Amniotic stem cell (primary cell): ENCODE measurements around the gene SPON2.

Experiments used
- DNase-seq: peaks from one replicate; lab custom pipeline; 2025; lab: John Stamatoyannopoulos, UW

SPON2 gene

DNA sequence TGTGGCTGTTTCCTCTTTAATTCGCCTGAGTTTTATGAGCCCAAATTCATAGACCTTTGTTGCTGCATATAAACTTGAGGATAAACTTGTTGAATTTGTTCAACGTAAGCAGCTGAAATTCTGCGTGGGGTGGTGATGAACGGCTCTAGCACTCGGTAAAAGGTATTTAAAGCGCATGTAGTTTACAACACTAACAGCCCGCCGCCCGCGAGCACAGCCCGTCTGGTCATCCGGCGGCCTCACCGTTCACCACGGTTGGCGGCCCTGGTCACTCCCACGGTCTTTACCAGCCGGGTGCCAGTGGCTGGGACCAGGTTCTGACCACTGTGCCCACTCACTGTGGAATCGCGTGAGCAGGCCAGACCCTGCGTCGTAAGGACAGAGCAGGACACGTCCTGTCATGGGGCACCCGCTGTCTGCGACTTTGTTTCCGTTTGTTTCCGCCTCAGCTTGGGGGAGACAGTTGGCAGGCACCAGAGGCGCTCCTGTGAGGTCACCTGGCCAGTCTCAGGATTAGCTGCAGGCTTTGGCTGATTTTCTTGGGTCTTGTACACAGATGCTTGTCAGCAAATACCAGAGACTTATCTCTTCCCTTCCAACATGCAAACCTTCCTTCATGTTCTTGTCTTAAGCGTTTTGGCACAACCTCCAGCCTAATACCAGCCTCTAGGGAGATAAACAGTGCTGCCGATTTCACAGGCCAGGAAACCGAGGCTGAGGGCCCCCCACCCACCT, 36.8 kb upstream of the SPON2 start:
- DNase-seq = no peak

- no peak for DNase-seq
Observed at GRCh38 chr4:1208266-1208961, 36.0 kb upstream of the SPON2 start.

DNA sequence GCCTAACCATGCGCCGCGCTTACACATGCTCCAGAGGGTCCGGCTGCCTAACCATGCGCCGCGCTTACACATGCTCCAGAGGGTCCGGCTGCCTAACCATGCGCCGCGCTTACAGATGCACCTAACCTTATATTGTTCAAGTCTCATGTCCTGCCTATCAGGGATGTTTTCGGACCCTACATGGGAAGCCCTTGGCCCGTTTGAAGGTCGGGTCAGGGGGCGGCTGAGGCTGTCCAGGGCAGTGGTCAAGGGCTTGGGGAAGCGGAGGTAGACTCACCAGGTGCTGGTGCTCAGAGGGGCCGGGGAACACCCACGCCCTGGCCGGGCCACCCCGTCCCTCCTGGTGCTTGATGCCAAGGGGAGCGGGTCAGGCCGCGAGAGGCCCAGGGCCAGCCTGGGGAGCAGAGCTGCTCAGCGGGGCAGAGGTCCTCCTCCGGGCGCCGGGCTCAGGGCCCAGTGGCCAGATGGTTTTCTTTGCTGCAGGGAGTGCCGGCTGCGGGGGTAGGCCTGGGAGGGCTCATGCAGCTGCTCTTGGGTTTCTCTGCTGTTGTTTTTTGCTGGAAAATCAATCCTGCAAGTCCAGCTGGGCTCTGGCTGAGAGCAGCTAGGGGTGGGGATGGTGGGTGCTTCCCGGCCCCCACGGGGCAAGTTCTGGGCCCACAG, 35.4 kb upstream of the SPON2 start:
- no peak for DNase-seq

DNA sequence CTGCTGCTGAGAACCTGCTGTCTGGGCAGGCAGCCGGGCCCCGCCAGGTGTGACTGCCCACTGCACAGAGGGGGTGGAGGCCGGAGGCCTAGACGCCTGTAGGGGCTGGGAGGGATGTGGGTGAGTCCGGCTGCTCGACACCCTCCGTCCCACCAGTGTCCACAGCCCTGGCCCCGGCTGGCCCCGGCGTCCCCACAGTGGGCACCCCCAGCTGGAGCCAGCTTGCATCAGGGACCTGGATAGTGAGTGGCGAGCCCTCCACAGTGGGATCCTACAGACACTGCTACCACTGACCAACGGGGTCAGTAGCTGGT, 34.7 kb upstream of the SPON2 start:
- no peak for DNase-seq

DNA sequence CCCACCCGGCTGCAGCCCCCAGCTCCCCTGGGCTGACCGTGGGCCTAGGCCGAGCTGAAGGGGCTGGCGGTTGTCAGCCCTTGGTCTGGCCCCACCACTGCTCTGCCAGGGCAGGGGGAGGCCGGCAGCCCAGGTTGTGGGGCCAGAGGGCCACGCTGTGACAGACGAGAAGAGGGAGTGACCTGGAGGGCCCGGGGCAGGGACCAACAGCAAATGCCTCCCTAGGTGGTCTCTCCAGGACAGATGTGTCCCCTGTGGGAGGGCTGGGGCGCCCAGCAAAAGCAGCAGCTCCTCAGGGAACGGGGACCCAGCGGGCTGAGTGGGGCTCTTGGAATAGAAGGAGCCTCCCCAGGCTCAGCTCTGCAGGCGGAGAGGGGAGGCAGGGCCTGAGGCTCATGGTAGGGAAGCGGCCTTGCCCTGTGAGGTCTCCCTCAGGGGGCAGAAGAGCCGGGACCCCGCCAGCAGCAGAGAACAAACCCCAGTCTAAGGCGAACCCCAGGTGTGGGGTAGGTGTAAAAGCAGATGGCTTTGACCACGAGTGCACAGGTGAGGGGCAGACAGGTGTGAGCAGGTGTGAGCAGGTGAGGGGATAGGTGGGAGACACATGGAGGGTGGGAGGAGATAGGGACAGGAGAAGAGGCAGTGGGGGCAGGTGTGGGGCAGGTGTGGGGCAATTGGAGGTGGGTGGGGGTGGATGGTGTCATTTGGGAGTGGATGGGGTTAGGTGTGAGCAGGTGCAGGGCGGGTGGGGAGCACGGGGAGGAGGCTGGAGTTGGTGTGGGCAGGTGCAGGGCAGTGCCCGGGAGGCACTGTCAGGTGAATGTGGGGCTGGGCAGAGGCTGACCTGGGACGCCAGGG, 34.1 kb upstream of the SPON2 start:
- no peak for DNase-seq

DNA sequence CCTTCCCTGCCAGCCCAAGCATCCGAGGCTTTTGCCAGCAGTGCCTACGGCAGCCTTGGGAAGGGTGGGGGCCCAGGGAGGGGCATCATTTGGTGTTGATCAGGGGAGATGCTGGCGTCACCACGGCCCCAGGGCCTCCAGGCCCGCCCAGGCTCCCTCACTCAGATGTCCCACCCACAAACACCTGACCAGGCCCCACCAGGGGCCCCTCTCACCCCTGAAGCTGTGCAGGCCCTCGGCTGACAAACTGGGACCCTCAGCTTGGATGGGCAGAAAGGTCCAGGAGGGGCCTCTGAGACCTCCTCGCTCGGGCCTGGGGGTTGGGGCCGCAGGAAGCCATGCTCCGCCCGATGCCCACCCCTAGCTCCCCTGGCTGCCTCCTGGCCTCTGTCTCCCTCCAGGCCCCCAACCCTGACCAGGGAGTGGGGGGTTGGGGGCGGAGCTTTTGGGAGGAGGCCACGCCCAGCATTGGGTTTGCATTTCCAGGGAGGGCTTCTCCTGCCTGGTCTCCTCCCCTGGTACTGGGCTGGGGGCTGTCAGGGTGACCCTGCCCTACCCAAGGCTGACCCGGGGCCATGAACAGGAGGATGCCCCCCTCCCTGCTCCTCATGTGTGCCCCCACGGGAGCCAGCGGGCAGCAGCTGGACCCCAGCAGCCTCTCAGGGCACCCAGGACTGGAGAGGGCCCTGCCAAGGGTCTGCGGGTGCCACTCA, 33.4 kb upstream of the SPON2 start:
- no peak for DNase-seq

GRCh38 chr4:1204828-1205585, 32.6 kb upstream of the SPON2 start:
- no peak for DNase-seq

- DNase-seq = no peak
Observed at GRCh38 chr4:1204286-1204827, 32.0 kb upstream of the SPON2 start.

- no peak for DNase-seq
Observed at GRCh38 chr4:1203026-1203616, 30.7 kb upstream of the SPON2 start.

DNA sequence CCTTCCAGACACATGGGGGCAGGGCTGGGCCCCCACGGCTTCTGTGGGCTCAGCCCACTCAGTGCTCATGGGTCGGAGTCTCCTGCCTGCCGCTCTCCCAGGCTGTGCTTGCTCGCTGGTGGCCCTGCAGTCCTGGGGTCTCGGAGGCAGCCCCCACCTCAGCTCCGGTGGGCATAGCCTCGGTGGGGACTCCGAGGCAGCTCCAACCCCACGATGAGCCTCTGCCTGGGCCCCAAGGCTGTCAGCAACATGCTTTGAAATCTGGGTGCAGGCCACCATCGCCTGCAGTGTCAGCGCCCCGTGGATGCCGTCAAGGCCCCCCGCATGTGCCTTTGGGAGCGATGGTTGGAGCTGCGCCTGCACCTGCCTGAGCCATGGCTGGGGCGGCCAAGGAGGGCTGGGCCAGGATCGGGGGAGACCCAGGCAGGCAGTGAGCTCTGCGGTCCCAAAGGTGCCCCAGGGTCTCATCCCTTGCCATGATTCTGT, 30.2 kb upstream of the SPON2 start:
- no peak for DNase-seq

GRCh38 chr4:1201851-1202525, 29.6 kb upstream of the SPON2 start:
- DNase-seq = no peak

- peak; percentile 65 for DNase-seq
Observed at GRCh38 chr4:1200425-1201035, 28.1 kb upstream of the SPON2 start.

DNA sequence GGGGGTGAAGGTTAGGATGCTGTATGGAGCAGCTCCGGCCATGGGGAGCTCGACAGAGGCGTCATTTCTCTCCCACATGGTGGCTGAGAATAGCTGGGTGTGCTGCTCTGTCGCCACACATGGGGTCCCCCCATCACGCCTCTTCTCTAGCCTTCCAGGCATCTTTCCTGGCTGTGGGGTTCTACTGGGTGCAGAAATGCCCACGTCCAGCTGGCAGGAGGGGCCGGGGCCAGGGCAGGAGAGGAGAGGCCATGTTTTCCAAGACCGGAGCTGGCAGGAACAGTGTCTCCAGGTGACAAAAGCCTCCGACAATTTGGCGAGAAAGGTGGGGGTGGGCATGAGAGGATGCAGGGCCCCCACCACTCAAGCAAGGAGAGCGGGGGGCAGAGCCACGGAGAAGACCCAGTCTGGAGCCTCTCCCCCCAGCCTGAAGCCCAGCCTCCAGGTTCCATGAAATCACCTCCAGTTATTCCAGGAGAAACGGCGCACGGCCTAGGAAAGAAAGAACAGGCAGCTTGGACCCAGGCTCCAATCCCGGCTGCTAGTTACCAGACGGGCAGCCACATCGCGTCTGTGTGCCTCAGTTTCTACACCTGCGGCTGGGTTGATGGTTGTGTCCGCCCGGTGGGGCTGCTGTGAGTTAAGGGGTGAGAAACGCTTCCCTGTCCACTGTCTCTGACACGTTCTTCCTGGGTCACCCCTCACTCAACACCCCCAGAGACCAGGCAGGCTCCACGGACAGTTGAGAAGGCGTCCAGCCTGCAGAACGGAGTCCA, 27.4 kb upstream of the SPON2 start:
- DNase-seq = no peak

- no peak for DNase-seq
Observed at GRCh38 chr4:1198098-1198844, 25.9 kb upstream of the SPON2 start.

GRCh38 chr4:1196421-1197183, 24.2 kb upstream of the SPON2 start:
- no peak for DNase-seq

GRCh38 chr4:1195891-1196401, 23.6 kb upstream of the SPON2 start:
- no peak for DNase-seq
